Vagina (tissue), 2 donors: Measurements from ENCODE around the gene KCNIP4. TPM values are rescaled to one million over a fixed set of nuclear protein-coding genes. Genes with fewer than 3 reads are reported as not detected.

ENCODE experiments used
- DNase-seq, 2 donors: peaks; one replicate each; pipeline ENCODE4 v3.0.0-alpha.2; 2017; ENCODE audit errors: extremely low spot score in 2 of 2
- H3K27ac ChIP-seq: fragments of 200-600 bp; sonication (generic); one replicate; pipeline ENCODE4 v1.5.1; 2019
- H3K27me3 ChIP-seq: fragments of 200-600 bp; sonication (generic); one replicate; pipeline ENCODE4 v1.5.1; 2019
- H3K36me3 ChIP-seq, 2 donors: fragments of 200-600 bp; sonication (generic); one replicate each; pipeline ENCODE4 v1.5.1; 2017 to 2019
- H3K4me1 ChIP-seq: fragments of 200-600 bp; sonication (generic); one replicate; pipeline ENCODE4 v1.5.1; 2019
- H3K4me3 ChIP-seq, 2 donors: fragments of 200-600 bp; sonication (generic); 1 replicate in 1 of 2; 2 replicates in 1 of 2; pipeline ENCODE4 v1.5.1; 2016 to 2019
- H3K9me3 ChIP-seq: fragments of 200-600 bp; sonication (generic); one replicate; pipeline ENCODE4 v1.5.1; 2019
- CTCF ChIP-seq, 3 experiments: fragments of 450-650 bp in 2 of 3; fragments of 200-600 bp in 1 of 3; sonication (generic) in 1 of 3; IDR thresholded peaks; one replicate each; pipeline ENCODE4 v1.5.1; 2017 to 2019; ENCODE audit warnings: antibody characterized with exemption in 3 of 3, mild to moderate bottlenecking in 2 of 3, moderate library complexity in 2 of 3
- POLR2A ChIP-seq, 2 donors: fragments of 450-650 bp; IDR thresholded peaks; one replicate each; pipeline ENCODE4 v1.6.1; 2017; ENCODE audit warnings: antibody characterized with exemption in 2 of 2, mild to moderate bottlenecking in 2 of 2, moderate library complexity in 2 of 2
- POLR2AphosphoS5 ChIP-seq, 2 donors: sonication (generic); formaldehyde crosslinking; IDR thresholded peaks; one replicate each; pipeline ENCODE4 v1.9.0; 2017; ENCODE audit warnings: antibody characterized with exemption in 2 of 2, mild to moderate bottlenecking in 2 of 2, low read depth in 1 of 2; ENCODE audit not compliant: insufficient read depth in 1 of 2
- intact Hi-C: fragments of 100-400 bp; cut with DNase I; formaldehyde crosslinking; loops from one replicate; pipeline ENCODE4 v1.15.1; 2023
- total RNA-seq: library from RNA; depleted of rRNA; stranded (reverse); fragments of >200 nt; gene quantifications from one replicate; pipeline ENCODE4 v1.2.3, GENCODE V29; 2016

Gene KCNIP4
- total RNA-seq, 1 donor from 2014 or later, result not detected

DNA sequence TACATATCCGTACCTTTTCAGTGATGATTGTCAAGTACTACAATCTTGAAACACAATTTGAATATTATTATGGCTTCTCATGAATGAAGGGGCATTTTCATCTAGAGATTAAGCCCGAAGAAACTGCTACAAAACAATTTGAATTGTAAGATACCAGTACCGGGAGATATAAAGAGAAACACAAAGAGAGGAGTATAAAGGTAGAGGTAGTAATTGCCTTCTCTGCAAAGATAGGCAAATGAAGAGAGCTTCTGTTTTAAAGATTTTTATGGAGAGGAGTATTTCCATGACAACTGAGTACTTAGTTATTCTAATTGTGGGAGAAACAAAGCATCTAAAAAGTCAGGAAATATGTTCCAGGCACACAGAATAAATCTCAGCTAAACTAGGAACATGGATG, 25.3 kb upstream of the KCNIP4 start:
- no peak for DNase-seq
- Histone ChIP-seq H3K27ac (no peak overlapping the region), H3K9me3 (no peaks in the 10 kb centered on the region), H3K4me1 (no peaks in the 10 kb centered on the region), H3K36me3 (no peaks in the 10 kb centered on the region), H3K27me3 (no peaks in the 10 kb centered on the region), H3K4me3 (no peak overlapping the region)
- TF ChIP-seq CTCF (IDR thresholded peaks at IDR 0.05) (no peak), POLR2A (IDR thresholded peaks at IDR 0.05) (no peak), POLR2AphosphoS5 (IDR thresholded peaks at IDR 0.05; ENCODE audit: insufficient read depth in 1 of 2, low read depth in 1 of 2) (no peak)
- intact Hi-C loops, result no loop called here

- intact Hi-C loops, result no loop called here
- DNase-seq, result no peak
- Histone ChIP-seq H3K4me1 (no peaks in the 10 kb centered on the region), H3K4me3 (no peak overlapping the region), H3K9me3 (no peaks in the 10 kb centered on the region), H3K36me3 (no peaks in the 10 kb centered on the region), H3K27me3 (no peaks in the 10 kb centered on the region), H3K27ac (no peak overlapping the region)
- TF ChIP-seq POLR2A (IDR thresholded peaks at IDR 0.05) (no peak), POLR2AphosphoS5 (IDR thresholded peaks at IDR 0.05; ENCODE audit: insufficient read depth in 1 of 2, low read depth in 1 of 2) (no peak), CTCF (IDR thresholded peaks at IDR 0.05) (no peak)
Measured at GRCh38 chr4:21964762-21965319, 16.3 kb upstream of the KCNIP4 start.

- H3K9me3 ChIP-seq, result no peaks in the 10 kb centered on the region
- H3K36me3 ChIP-seq, result no peaks in the 10 kb centered on the region
- no peak for TF ChIP-seq CTCF (IDR thresholded peaks at IDR 0.05)
- no peak for TF ChIP-seq POLR2AphosphoS5 (IDR thresholded peaks at IDR 0.05; ENCODE audit: insufficient read depth in 1 of 2, low read depth in 1 of 2)
- TF ChIP-seq POLR2A (IDR thresholded peaks at IDR 0.05), result no peak
- DNase-seq, result no peak
- no peak overlapping the region for H3K4me3 ChIP-seq
- no peaks in the 10 kb centered on the region for H3K27me3 ChIP-seq
- intact Hi-C loops, result no loop called here
- H3K4me1 ChIP-seq, result no peaks in the 10 kb centered on the region
- no peak overlapping the region for H3K27ac ChIP-seq
Measured at GRCh38 chr4:21962691-21963090, 14.1 kb upstream of the KCNIP4 start.

DNA sequence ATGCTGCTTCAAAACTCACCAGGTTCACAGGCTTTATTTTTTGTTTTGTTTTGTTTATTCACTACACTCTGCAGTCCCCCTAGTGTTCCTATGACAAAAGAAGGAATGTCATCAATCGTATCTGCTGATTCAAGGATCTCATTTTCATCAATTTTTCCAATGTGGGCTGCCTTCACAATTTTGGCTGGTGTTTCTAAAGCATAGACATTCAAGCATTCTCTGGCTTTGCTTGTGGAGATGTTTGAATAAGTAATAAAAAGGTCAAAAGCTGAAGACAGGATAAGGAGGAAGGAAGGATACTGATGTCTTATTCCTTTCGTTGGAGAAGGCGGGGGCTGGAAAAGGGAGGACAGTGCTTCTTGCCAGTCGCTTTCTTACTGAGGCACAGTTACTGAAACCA, 12.2 kb upstream of the KCNIP4 start:
- Histone ChIP-seq H3K27ac (no peak overlapping the region), H3K4me1 (no peaks in the 10 kb centered on the region), H3K4me3 (no peak overlapping the region), H3K9me3 (no peaks in the 10 kb centered on the region), H3K36me3 (no peaks in the 10 kb centered on the region), H3K27me3 (no peaks in the 10 kb centered on the region)
- no peak for DNase-seq
- TF ChIP-seq POLR2AphosphoS5 (IDR thresholded peaks at IDR 0.05; ENCODE audit: insufficient read depth in 1 of 2, low read depth in 1 of 2) (no peak), CTCF (IDR thresholded peaks at IDR 0.05) (no peak), POLR2A (IDR thresholded peaks at IDR 0.05) (no peak)
- intact Hi-C loops, result no loop called here

- H3K27me3 ChIP-seq, result no peaks in the 10 kb centered on the region
- TF ChIP-seq POLR2A (IDR thresholded peaks at IDR 0.05) (no peak), CTCF (IDR thresholded peaks at IDR 0.05) (no peak), POLR2AphosphoS5 (IDR thresholded peaks at IDR 0.05; ENCODE audit: insufficient read depth in 1 of 2, low read depth in 1 of 2) (no peak)
- no peaks in the 10 kb centered on the region for H3K4me1 ChIP-seq
- H3K4me3 ChIP-seq, result no peak overlapping the region
- no peak overlapping the region for H3K27ac ChIP-seq
- DNase-seq, result no peak
- intact Hi-C loops, result no loop called here
- no peaks in the 10 kb centered on the region for H3K36me3 ChIP-seq
- H3K9me3 ChIP-seq, result no peaks in the 10 kb centered on the region
Measured at GRCh38 chr4:21954916-21955315, 6.3 kb upstream of the KCNIP4 start.
